ENCODE measurements around the gene NEK7.
A peak's percentile ranks its signal among the peaks of the same experiment; 100 is the strongest.
"Not testable (repeated sequence)": the region's sequence is repeated elsewhere in the genome, so short reads cannot be mapped to it uniquely, and the experiment has no call there.

The NEK7 gene

GRCh38 chr1:198297281-198297680, 140.5 kb downstream of the NEK7 start:
- DNase-seq, result no peak

- DNase-seq, result no peak
Measured at GRCh38 chr1:198298640-198299039, 141.8 kb downstream of the NEK7 start.

- DNase-seq, result no peak
Measured at GRCh38 chr1:198300451-198300850, 143.7 kb downstream of the NEK7 start.

GRCh38 chr1:198304431-198304830, 147.6 kb downstream of the NEK7 start:
- DNase-seq, result no peak

- not testable (repeated sequence) for DNase-seq
Measured at GRCh38 chr1:198314817-198315216, 158.0 kb downstream of the NEK7 start.

GRCh38 chr1:198315331-198315730, 158.5 kb downstream of the NEK7 start:
- DNase-seq, result not testable (repeated sequence)

- DNase-seq, result no peak
Measured at GRCh38 chr1:198316546-198317100, 159.8 kb downstream of the NEK7 start.

- DNase-seq, result no peak
Measured at GRCh38 chr1:198318085-198318484, 161.3 kb downstream of the NEK7 start.

- no peak for DNase-seq
Measured at GRCh38 chr1:198320759-198321158, 164.0 kb downstream of the NEK7 start.

- no peak for DNase-seq
Measured at GRCh38 chr1:198326232-198326631, 169.4 kb downstream of the NEK7 start.

GRCh38 chr1:198326915-198327314, 170.1 kb downstream of the NEK7 start:
- no peak for DNase-seq

- DNase-seq, result no peak
Measured at GRCh38 chr1:198328458-198329032, 171.7 kb downstream of the NEK7 start.

- no peak for DNase-seq
Measured at GRCh38 chr1:198330982-198331615, 174.3 kb downstream of the NEK7 start.

- DNase-seq, result no peak
Measured at GRCh38 chr1:198333744-198334143, 176.9 kb downstream of the NEK7 start.

- DNase-seq, result no peak
Measured at GRCh38 chr1:198335663-198336062, 178.9 kb downstream of the NEK7 start.

- DNase-seq, result no peak
Measured at GRCh38 chr1:198337886-198338285, 181.1 kb downstream of the NEK7 start.

- DNase-seq, result no peak
Measured at GRCh38 chr1:198340139-198340538, 183.3 kb downstream of the NEK7 start.

GRCh38 chr1:198346178-198346577, 189.4 kb downstream of the NEK7 start:
- no peak for DNase-seq

- DNase-seq, result no peak
Measured at GRCh38 chr1:198350456-198350855, 193.7 kb downstream of the NEK7 start.

- DNase-seq, result no peak
Measured at GRCh38 chr1:198352975-198353695, 196.3 kb downstream of the NEK7 start.

- DNase-seq, result no peak
Measured at GRCh38 chr1:198357937-198358336, 201.1 kb downstream of the NEK7 start.

GRCh38 chr1:198359024-198359653, 202.3 kb downstream of the NEK7 start:
- DNase-seq, result peak in 1 of 2 donors; percentile 43

GRCh38 chr1:198360208-198360729, 203.5 kb downstream of the NEK7 start:
- no peak for DNase-seq
